Esophagus squamous epithelium (tissue), 5 donors: ENCODE measurements around the gene GIT1. TPM values are rescaled to one million over a fixed set of nuclear protein-coding genes. Genes with fewer than 3 reads are reported as not detected.

Experiments
- DNase-seq: peaks from one replicate; lab custom pipeline; 2025; lab: John Stamatoyannopoulos, UW
- H3K27ac ChIP-seq, 4 donors: fragments of 200-600 bp; sonication (generic); one replicate each; pipeline ENCODE4 v1.5.1; 2016 to 2019; ENCODE audit warnings: mild to moderate bottlenecking in 1 of 4
- H3K27me3 ChIP-seq, 4 donors: fragments of 200-600 bp; sonication (generic); 1 replicate in 3 of 4; 2 replicates in 1 of 4; pipeline versions ENCODE4 v1.5.1 to v1.6.0; 2017 to 2021; ENCODE audit warnings: antibody characterized with exemption in 1 of 4
- H3K36me3 ChIP-seq, 3 donors: fragments of 200-600 bp; sonication (generic); one replicate each; pipeline ENCODE4 v1.5.1; 2016 to 2019
- H3K4me1 ChIP-seq, 3 donors: fragments of 200-600 bp; sonication (generic); one replicate each; pipeline ENCODE4 v1.5.1; 2017 to 2019
- H3K4me3 ChIP-seq, 4 donors: fragments of 200-600 bp; sonication (generic); 1 replicate in 3 of 4; 2 replicates in 1 of 4; pipeline ENCODE4 v1.5.1; 2016 to 2019; ENCODE audit warnings: mild to moderate bottlenecking in 2 of 4, moderate library complexity in 1 of 4
- H3K9me3 ChIP-seq, 3 donors: fragments of 200-600 bp; sonication (generic); one replicate each; pipeline ENCODE4 v1.5.1; 2016 to 2019
- CTCF ChIP-seq, 6 experiments: fragments of 450-650 bp in 4 of 6; fragments of 200-600 bp in 2 of 6; sonication (generic) in 2 of 6; IDR thresholded peaks; one replicate each; pipeline ENCODE4 v1.5.1; 2016 to 2019; ENCODE audit warnings: antibody characterized with exemption in 6 of 6, mild to moderate bottlenecking in 4 of 6, moderate library complexity in 4 of 6
- POLR2A ChIP-seq, 4 donors: fragments of 450-650 bp; IDR thresholded peaks; one replicate each; pipeline ENCODE4 v1.6.1; 2017; ENCODE audit warnings: antibody characterized with exemption in 4 of 4, mild to moderate bottlenecking in 4 of 4, moderate library complexity in 3 of 4
- WGBS, 2 donors: methylation state at CpG; one replicate each; pipeline ENCODE4 v1.1.5; 2018; 5-methylcytosine and 5-hydroxymethylcytosine counted together
- intact Hi-C: fragments of 100-400 bp; cut with DNase I; formaldehyde crosslinking; loops from one replicate; pipeline ENCODE4 v1.15.0; 2022
- total RNA-seq, 4 donors: library from RNA; depleted of rRNA; stranded (reverse); fragments of >200 nt; gene quantifications; one replicate each; pipeline ENCODE4 v1.1.0, GENCODE V29; 2016
- donor health status: DM: yes; HTN: yes; CAD: no.

The GIT1 gene
- total RNA-seq, 4 donors from 2014 or later, result 24.0 to 45.4 (median 29.6) TPM

- TF ChIP-seq CTCF (IDR thresholded peaks at IDR 0.05) (no peak), POLR2A (IDR thresholded peaks at IDR 0.05) (no peak)
- Histone ChIP-seq H3K27me3 (no peaks in the 10 kb centered on the region), H3K9me3 (no peaks in the 10 kb centered on the region), H3K4me1 (peaks cover 0 to 17% (median 10%) of the 10 kb centered on the region in 3 donors), H3K27ac (no peak overlapping the region), H3K36me3 (peaks cover 0 to 14% (median 0%) of the 10 kb centered on the region in 3 donors), H3K4me3 (no peak overlapping the region)
- DNase-seq, result no peak
- intact Hi-C loops, result no loop called here
Observed at GRCh38 chr17:29557739-29558116, 31.7 kb downstream of the GIT1 start.

DNA sequence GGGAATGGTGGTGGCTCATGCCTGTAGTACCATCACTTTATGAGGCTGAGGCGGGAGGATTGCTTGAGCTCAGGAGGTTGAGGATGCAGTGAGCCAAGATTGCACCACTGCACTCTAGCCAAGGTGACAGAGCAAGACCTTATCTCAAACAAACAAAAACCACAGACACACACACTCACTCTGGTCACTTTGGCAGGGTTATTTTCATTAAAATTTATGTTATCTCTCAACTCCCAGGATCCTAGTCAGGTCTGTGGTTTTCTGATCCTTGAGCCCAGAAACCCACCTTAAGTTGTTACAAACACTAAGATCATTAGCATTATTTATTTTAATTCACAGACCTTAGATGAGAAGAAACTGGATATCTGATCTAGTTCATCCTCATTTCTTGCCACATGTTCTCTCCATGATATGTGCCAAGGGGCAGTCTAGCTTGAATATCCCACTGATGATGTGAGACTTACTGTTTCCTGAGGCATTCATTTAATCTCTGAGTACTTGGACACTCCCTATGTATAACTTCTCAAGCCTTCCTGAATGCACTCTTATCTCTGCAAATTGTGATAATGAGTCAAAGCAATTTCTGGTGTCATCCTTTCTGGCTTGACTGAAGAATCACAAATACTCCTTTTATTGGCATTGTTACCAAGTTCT is 32.2 kb downstream of the GIT1 start:
- intact Hi-C loops, result no loop called here
- no peak for DNase-seq
- H3K9me3 ChIP-seq, result no peaks in the 10 kb centered on the region
- WGBS, 2 donors, result 90 to 100% methylated on average over 1 of the region's 1 CpG
- H3K27me3 ChIP-seq, result no peaks in the 10 kb centered on the region
- H3K36me3 ChIP-seq, result peaks cover 0 to 9% (median 0%) of the 10 kb centered on the region in 3 donors
- peaks cover 0 to 14% (median 7%) of the 10 kb centered on the region in 3 donors for H3K4me1 ChIP-seq
- TF ChIP-seq CTCF (IDR thresholded peaks at IDR 0.05), result no peak
- TF ChIP-seq POLR2A (IDR thresholded peaks at IDR 0.05), result no peak
- no peak overlapping the region for H3K4me3 ChIP-seq
- H3K27ac ChIP-seq, result no peak overlapping the region

DNA sequence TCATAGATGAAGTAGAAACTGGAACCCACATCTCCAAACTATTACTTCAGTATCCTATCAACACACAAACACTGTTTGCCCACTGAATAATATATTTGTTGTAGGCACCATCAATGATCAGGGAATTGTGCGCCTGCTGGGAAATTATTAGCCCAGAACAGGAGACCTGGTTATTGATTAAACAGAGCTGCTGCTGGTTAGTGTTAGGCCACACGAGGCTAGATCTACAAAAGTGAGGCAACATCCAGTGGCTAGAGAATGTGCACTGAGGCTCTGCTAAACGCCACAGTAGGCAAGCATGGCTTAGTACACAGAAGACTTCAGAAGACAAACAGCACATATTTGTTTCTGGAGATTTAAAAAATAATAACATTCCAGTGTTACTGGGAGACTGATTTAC is 33.6 kb downstream of the GIT1 start:
- intact Hi-C loops, result no loop called here
- Histone ChIP-seq H3K9me3 (no peaks in the 10 kb centered on the region), H3K27me3 (no peaks in the 10 kb centered on the region), H3K4me3 (no peak overlapping the region), H3K36me3 (no peaks in the 10 kb centered on the region), H3K27ac (no peak overlapping the region), H3K4me1 (peaks cover 0 to under 1% (median 0%) of the 10 kb centered on the region in 3 donors)
- DNase-seq, result no peak
- TF ChIP-seq CTCF (IDR thresholded peaks at IDR 0.05) (no peak), POLR2A (IDR thresholded peaks at IDR 0.05) (no peak)
- 71 to 87% methylated on average over 3 of the region's 3 CpGs for WGBS, 2 donors

DNA sequence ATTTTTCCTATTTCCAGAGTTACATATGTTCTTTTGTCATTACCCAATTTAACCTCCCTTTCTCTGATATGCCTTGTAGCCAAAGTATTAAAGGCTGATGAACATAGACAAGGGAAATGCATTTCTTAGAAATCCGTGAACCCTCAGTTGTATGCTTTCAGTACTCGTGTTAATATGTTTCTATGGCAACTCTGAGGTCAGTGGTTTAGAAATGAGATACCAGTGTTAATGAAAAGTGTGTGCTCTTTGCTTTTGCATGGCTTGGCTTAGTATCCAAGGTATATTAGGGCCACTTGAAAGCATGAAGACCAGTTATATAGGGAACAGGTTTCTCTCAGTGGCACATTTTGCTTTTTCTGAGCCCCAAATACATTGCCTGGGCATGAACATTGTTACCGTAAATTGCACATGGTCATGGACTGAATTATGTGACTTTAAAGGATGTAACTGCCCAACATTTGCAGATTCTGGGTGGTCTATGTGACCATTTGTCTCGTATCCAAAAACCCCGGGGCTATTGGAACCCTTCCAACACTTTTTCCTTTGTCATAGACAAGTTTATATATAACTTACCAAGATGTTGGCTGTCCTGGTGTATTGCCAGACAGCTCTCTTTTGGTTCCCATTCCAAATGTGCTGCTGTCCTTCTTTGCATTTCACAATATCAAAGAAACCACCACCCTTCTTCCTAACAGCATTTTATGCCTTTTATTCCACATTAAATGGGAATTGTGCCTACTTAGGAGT is 40.1 kb downstream of the GIT1 start:
- 26 to 32% methylated on average over 5 of the region's 5 CpGs for WGBS, 2 donors
- DNase-seq, result no peak
- Histone ChIP-seq H3K27me3 (no peaks in the 10 kb centered on the region), H3K36me3 (peaks cover 0 to 11% (median 0%) of the 10 kb centered on the region in 3 donors), H3K9me3 (no peaks in the 10 kb centered on the region), H3K4me1 (peaks cover 0 to 8% (median 3%) of the 10 kb centered on the region in 3 donors), H3K27ac (no peak overlapping the region), H3K4me3 (no peak overlapping the region)
- TF ChIP-seq POLR2A (IDR thresholded peaks at IDR 0.05) (no peak), CTCF (IDR thresholded peaks at IDR 0.05) (no peak)
- intact Hi-C loops, result no loop called here

DNA sequence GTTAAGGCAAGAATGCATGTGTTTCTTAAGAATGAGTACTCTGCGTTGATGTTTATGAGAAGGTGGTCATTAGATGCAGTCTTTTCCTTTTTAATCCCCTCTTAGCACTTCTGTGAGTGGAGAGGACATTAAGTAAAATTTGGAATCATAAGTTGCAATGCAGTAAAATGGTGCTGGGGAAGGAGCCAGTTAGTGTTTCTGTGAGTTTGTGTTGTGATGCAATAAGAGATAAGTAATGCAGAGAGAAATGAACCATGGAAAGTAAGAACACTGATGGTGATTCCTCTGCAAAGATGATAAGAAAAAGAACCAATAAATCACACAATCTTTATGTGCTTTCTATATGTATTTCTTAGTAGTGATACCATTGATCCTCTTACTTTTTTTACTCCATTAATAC is 42.6 kb downstream of the GIT1 start:
- DNase-seq, result no peak
- H3K9me3 ChIP-seq, result no peaks in the 10 kb centered on the region
- 91 to 97% methylated on average over 1 of the region's 1 CpG for WGBS, 2 donors
- peaks cover 5 to 37% (median 10%) of the 10 kb centered on the region in 3 donors for H3K36me3 ChIP-seq
- H3K4me3 ChIP-seq, result no peak overlapping the region
- peaks cover 0 to 8% (median 3%) of the 10 kb centered on the region in 3 donors for H3K4me1 ChIP-seq
- no peak for TF ChIP-seq CTCF (IDR thresholded peaks at IDR 0.05)
- no peak for TF ChIP-seq POLR2A (IDR thresholded peaks at IDR 0.05)
- no peak overlapping the region for H3K27ac ChIP-seq
- intact Hi-C loops, result no loop called here
- no peaks in the 10 kb centered on the region for H3K27me3 ChIP-seq
